ENCODE measurements around the gene NFAM1. TPM values are rescaled to one million over a fixed set of nuclear protein-coding genes. Genes with fewer than 3 reads are reported as not detected.

Gene NFAM1
- total RNA-seq, 2 donors from 2014 or later = 0.66 to 1.0 TPM

DNA sequence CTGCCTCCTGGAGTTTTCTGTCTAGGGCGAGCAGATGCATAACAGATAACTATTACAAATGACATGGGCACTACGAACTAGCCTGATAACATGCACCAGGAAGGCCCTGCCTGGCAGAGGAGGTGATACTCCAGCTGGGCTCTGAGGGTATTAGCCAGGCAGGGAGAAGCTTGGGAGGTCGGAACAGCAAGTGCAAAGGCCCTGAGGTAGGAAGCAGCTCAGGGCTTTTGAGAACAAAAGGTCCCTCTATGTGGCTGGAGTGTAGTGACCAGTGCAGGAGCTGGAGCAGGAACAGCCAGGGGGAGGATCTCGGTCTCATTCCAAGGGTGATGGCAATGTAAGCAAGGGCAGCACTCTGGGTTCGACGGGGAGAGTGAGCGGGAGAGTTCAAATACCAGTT, 100.1 kb downstream of the NFAM1 start:
- WGBS, 2 donors = 77 to 83% methylated on average over 7 of the region's 7 CpGs
- no peak overlapping the region for H3K27ac ChIP-seq
- H3K36me3 ChIP-seq (replicated peaks in 1 of 2; ENCODE audit: insufficient read depth in 1 of 2, low read depth in 2 of 2) = no peaks in the 10 kb centered on the region
- H3K4me1 ChIP-seq = peaks cover 10% of the 10 kb centered on the region
- no peak overlapping the region for H3K4me3 ChIP-seq
- no peak for ATAC-seq
- TF ChIP-seq, protein P1, sequence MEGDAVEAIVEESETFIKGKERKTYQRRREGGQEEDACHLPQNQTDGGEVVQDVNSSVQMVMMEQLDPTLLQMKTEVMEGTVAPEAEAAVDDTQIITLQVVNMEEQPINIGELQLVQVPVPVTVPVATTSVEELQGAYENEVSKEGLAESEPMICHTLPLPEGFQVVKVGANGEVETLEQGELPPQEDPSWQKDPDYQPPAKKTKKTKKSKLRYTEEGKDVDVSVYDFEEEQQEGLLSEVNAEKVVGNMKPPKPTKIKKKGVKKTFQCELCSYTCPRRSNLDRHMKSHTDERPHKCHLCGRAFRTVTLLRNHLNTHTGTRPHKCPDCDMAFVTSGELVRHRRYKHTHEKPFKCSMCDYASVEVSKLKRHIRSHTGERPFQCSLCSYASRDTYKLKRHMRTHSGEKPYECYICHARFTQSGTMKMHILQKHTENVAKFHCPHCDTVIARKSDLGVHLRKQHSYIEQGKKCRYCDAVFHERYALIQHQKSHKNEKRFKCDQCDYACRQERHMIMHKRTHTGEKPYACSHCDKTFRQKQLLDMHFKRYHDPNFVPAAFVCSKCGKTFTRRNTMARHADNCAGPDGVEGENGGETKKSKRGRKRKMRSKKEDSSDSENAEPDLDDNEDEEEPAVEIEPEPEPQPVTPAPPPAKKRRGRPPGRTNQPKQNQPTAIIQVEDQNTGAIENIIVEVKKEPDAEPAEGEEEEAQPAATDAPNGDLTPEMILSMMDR (IDR thresholded peaks at IDR 0.05) = no peak
- no peak for TF ChIP-seq POLR2A (IDR thresholded peaks at IDR 0.05)
- no peak for DNase-seq
- no peaks in the 10 kb centered on the region for H3K9me3 ChIP-seq
- intact Hi-C loops (cut with DNase I) = no loop called here
- H3K27me3 ChIP-seq = no peaks in the 10 kb centered on the region

GRCh38 chr22:42331014-42331413, 101.2 kb downstream of the NFAM1 start:
- ATAC-seq (no peak), DNase-seq (peak in 3 of 4 donors; percentile 32 to 43 (median 36))
- H3K36me3 ChIP-seq (replicated peaks in 1 of 2; ENCODE audit: insufficient read depth in 1 of 2, low read depth in 2 of 2) = no peaks in the 10 kb centered on the region
- no peak overlapping the region for H3K4me3 ChIP-seq
- H3K27ac ChIP-seq = no peak overlapping the region
- H3K4me1 ChIP-seq = peaks cover 6% of the 10 kb centered on the region
- H3K9me3 ChIP-seq = no peaks in the 10 kb centered on the region
- 67 to 71% methylated on average over 1 to 22 of the region's 22 CpGs for WGBS, 2 donors
- TF ChIP-seq POLR2A (IDR thresholded peaks at IDR 0.05) = no peak
- TF ChIP-seq, protein P1 (IDR thresholded peaks at IDR 0.05) = no peak
- intact Hi-C loops (cut with DNase I) = no loop called here
- no peaks in the 10 kb centered on the region for H3K27me3 ChIP-seq

Other genes starting within 250 kb of the NFAM1 start
- gene TCF20, start 161.8 kb downstream of the NFAM1 start, total RNA-seq = 10 to 100 TPM; 17.8 to 19.7 TPM
- gene RRP7A, start 87.4 kb upstream of the NFAM1 start, total RNA-seq = 10 to 100 TPM; 13.7 to 23.4 TPM
- gene SERHL2, start 121.6 kb upstream of the NFAM1 start, total RNA-seq = 1 to 10 TPM in 1 of 2 donors, not detected in 1; 2.6 TPM
- 10 to 100 TPM; 23.1 to 30.6 TPM for gene POLDIP3, start 182.5 kb upstream of the NFAM1 start, total RNA-seq
- not detected for gene ATP5MGL, start 208.2 kb upstream of the NFAM1 start, total RNA-seq
- 10 to 100 TPM; 41.8 to 50.8 TPM for gene CYB5R3, start 217.0 kb upstream of the NFAM1 start, total RNA-seq